Neutrophil (primary cell): Measurements from ENCODE around the gene TSHZ1.

Source experiments
- H3K27ac ChIP-seq: fragments of 200-600 bp; sonication (generic); 2 replicates; pipeline ENCODE4 v1.5.1; 2016; ENCODE audit warnings: mild to moderate bottlenecking, moderate library complexity
- H3K27me3 ChIP-seq: fragments of 200-600 bp; sonication (generic); 2 replicates; pipeline ENCODE4 v1.6.0; 2016; ENCODE audit warnings: mild to moderate bottlenecking
- H3K36me3 ChIP-seq: fragments of 200-600 bp; sonication (generic); 2 replicates; pipeline ENCODE4 v1.5.1; 2017
- H3K4me1 ChIP-seq, 2 experiments: fragments of 200-600 bp in 1 of 2; sonication (generic) in 1 of 2; 1 replicate in 1 of 2; 2 replicates in 1 of 2; pipeline versions ENCODE4 v1.5.1 to v1.6.1; 2013 to 2016; ENCODE audit warnings: low read depth in 1 of 2, low read length in 1 of 2, mild to moderate bottlenecking in 1 of 2, moderate library complexity in 1 of 2; ENCODE audit not compliant: control insufficient read depth in 1 of 2, insufficient read depth in 1 of 2
- H3K4me3 ChIP-seq, 2 experiments: fragments of 200-600 bp in 1 of 2; sonication (generic) in 1 of 2; 1 replicate in 1 of 2; 2 replicates in 1 of 2; pipeline ENCODE4 v1.5.1; 2013 to 2016; ENCODE audit warnings: low read depth in 1 of 2, low read length in 1 of 2, mild to moderate bottlenecking in 1 of 2, moderate library complexity in 1 of 2
- H3K9me3 ChIP-seq: fragments of 200-600 bp; sonication (generic); 2 replicates; pipeline ENCODE4 v1.5.1; 2016
- CTCF ChIP-seq: fragments of 200-600 bp; sonication (generic); IDR thresholded peaks from 2 replicates; pipeline ENCODE4 v1.5.1; 2016; ENCODE audit warnings: antibody characterized with exemption

Gene TSHZ1

DNA sequence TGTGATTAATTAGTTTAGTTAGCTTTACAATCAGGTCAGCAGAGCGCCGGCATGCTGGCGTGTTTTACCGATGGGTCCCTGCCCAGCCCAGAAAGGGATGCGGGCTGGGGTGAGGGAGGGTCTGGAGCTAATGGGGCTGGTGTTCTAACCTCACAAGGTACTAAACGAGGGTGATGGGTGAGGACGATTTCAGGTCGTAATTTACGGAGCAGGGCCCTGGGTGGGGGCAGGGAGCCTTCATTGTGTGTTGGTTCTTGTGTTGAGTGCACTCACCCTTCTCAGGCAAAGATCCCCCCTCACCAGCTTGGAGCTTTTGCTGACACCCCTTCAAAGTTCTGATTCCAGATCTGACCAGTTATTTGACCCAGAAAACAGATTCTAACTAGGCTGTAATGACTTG is 41.2 kb upstream of the TSHZ1 start:
- H3K4me3 ChIP-seq: no peak overlapping the region
- no peak overlapping the region for H3K27ac ChIP-seq
- no peaks in the 10 kb centered on the region for H3K4me1 ChIP-seq
- peaks cover 15% of the 10 kb centered on the region for H3K27me3 ChIP-seq
- H3K9me3 ChIP-seq: no peaks in the 10 kb centered on the region
- H3K36me3 ChIP-seq: no peaks in the 10 kb centered on the region
- TF ChIP-seq CTCF: no peak

- no peaks in the 10 kb centered on the region for H3K9me3 ChIP-seq
- H3K27ac ChIP-seq: no peak overlapping the region
- H3K4me3 ChIP-seq: no peak overlapping the region
- TF ChIP-seq CTCF: no peak
- no peaks in the 10 kb centered on the region for H3K4me1 ChIP-seq
- peaks cover 15% of the 10 kb centered on the region for H3K27me3 ChIP-seq
- H3K36me3 ChIP-seq: no peaks in the 10 kb centered on the region
These were observed 40.4 kb upstream of the TSHZ1 start for GRCh38 chr18:75170022-75170789.

DNA sequence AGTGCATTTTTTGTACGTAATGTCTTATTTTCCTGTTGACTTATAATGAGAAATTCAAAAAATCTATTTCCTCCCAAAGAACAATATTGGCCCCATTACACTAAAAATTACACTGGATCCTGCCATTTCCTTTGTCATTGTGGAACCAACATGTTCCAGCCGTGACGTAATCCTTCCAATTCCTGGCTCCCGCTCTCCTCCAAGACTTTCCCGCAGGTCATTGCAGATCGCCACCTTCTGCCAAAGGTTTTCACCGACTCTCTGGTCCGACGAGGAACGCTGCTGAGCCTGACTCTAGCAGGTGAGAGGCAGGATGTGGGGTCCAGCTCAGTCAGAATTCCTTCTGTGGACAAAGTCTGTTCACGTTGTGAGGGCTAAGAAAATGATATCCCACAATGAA is 39.7 kb upstream of the TSHZ1 start:
- TF ChIP-seq CTCF: no peak
- Histone ChIP-seq H3K9me3 (no peaks in the 10 kb centered on the region), H3K27me3 (peaks cover 15% of the 10 kb centered on the region), H3K27ac (no peak overlapping the region), H3K36me3 (no peaks in the 10 kb centered on the region), H3K4me3 (no peak overlapping the region), H3K4me1 (no peaks in the 10 kb centered on the region)

GRCh38 chr18:75172299-75173124 is 38.1 kb upstream of the TSHZ1 start:
- H3K4me3 ChIP-seq: no peak overlapping the region
- H3K9me3 ChIP-seq: no peaks in the 10 kb centered on the region
- no peaks in the 10 kb centered on the region for H3K36me3 ChIP-seq
- no peak overlapping the region for H3K27ac ChIP-seq
- peaks cover 15% of the 10 kb centered on the region for H3K27me3 ChIP-seq
- no peak for TF ChIP-seq CTCF
- no peaks in the 10 kb centered on the region for H3K4me1 ChIP-seq

- TF ChIP-seq CTCF: no peak
- no peaks in the 10 kb centered on the region for H3K4me1 ChIP-seq
- no peak overlapping the region for H3K4me3 ChIP-seq
- H3K36me3 ChIP-seq: no peaks in the 10 kb centered on the region
- H3K9me3 ChIP-seq: no peaks in the 10 kb centered on the region
- H3K27ac ChIP-seq: no peak overlapping the region
- peaks cover 9% of the 10 kb centered on the region for H3K27me3 ChIP-seq
These were observed 37.5 kb upstream of the TSHZ1 start for GRCh38 chr18:75173125-75173432.
